GM13976 (cell line): Measurements from ENCODE around the gene M6PR.

ENCODE experiments used
- DNase-seq: peaks from one replicate; pipeline ENCODE4 v3.0.0; 2012; ENCODE audit warnings: low spot score
- in situ Hi-C: fragments of 300-500 bp; cut with MboI; formaldehyde crosslinking; loops from one replicate; pipeline ENCODE4 v1.12.0; 2022; ENCODE audit warnings: low sequenced_read_pairs, mixed read lengths, inconsistent platforms; ENCODE audit not compliant: unreplicated experiment
- TF ChIP-seq, protein P1 (sequence below): IDR thresholded peaks from 2 replicates; pipeline ENCODE4 v1.5.1; 2012; ENCODE audit warnings: borderline replicate concordance, mild to moderate bottlenecking; ENCODE audit not compliant: insufficient read depth; ENCODE audit errors: extremely low read depth, missing control alignments, control extremely low read depth

M6PR gene

DNA sequence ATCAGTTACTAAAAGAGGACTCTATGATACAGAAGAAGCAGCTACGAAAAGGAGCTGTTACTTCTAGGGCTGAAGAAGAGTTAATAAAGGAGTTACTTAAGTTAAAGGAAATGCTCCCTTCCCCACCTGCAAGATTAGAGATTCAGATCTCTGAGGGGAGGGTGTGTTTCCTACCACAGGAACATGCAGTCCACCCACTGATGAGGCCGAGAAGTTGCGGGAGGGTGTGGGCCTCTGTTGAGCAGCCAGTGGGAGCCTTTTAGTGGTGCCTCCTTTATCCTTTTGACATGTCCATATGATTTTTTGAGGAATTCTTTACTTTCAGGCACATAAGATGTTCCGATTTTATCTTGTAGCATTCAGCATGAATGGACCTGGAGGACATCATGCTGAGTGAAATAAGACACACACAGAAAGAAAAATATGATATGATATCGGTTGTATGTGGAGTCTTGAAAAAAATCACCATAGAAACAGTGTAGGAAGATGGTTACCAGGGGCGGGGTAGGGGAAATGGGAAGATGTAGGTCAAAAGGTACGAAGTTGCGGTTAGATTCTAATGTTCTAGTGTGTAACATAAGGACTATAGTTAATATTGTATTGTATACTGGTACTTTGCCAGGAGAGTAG, 4.4 kb upstream of the M6PR start:
- TF ChIP-seq, protein P1, sequence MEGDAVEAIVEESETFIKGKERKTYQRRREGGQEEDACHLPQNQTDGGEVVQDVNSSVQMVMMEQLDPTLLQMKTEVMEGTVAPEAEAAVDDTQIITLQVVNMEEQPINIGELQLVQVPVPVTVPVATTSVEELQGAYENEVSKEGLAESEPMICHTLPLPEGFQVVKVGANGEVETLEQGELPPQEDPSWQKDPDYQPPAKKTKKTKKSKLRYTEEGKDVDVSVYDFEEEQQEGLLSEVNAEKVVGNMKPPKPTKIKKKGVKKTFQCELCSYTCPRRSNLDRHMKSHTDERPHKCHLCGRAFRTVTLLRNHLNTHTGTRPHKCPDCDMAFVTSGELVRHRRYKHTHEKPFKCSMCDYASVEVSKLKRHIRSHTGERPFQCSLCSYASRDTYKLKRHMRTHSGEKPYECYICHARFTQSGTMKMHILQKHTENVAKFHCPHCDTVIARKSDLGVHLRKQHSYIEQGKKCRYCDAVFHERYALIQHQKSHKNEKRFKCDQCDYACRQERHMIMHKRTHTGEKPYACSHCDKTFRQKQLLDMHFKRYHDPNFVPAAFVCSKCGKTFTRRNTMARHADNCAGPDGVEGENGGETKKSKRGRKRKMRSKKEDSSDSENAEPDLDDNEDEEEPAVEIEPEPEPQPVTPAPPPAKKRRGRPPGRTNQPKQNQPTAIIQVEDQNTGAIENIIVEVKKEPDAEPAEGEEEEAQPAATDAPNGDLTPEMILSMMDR, result no peak
- no peak for DNase-seq
- in situ Hi-C loops, result loop anchor here (5.0 kb wide), 1 partner anchor 88 kb away; no protein-coding TSS in a partner anchor

GRCh38 chr12:8951744-8952143, 2.3 kb upstream of the M6PR start:
- in situ Hi-C loops, result loop anchor here (5.0 kb wide), 1 partner anchor 91 kb away; no protein-coding TSS in a partner anchor
- DNase-seq, result no peak

GRCh38 chr12:8950702-8951478, 1.4 kb upstream of the M6PR start:
- TF ChIP-seq, protein P1, result no peak
- no peak for DNase-seq
- in situ Hi-C loops, result loop anchor here (5.0 kb wide), 1 partner anchor 91 kb away; no protein-coding TSS in a partner anchor

More at GRCh38 chr12:8951744-8952143, 2.3 kb upstream of the M6PR start:
- TF ChIP-seq, protein P1, result no peak

DNA sequence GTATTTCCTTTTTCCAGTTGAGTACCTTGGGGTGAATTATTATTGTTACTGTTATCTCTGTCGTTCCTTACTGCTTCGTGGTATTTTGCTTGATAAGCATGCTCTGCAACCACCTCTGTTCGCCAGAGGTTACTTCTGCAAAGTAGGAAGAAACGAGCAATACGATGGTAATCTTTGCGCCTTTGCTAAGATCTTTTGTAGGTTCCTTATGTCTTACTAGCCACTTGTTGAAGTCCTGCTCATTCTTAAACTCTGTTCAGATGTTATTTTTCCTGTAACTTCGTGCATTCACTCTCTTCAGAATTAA, 729 bp upstream of the M6PR start:
- no peak for DNase-seq
- in situ Hi-C loops, result loop anchor here (5.0 kb wide), 1 partner anchor 92 kb away; no protein-coding TSS in a partner anchor
- TF ChIP-seq, protein P1, result no peak

- in situ Hi-C loops, result no loop called here
- no peak for DNase-seq
- TF ChIP-seq, protein P1, result no peak
Measured at GRCh38 chr12:8948701-8949341, 624 bp downstream of the M6PR start.

DNA sequence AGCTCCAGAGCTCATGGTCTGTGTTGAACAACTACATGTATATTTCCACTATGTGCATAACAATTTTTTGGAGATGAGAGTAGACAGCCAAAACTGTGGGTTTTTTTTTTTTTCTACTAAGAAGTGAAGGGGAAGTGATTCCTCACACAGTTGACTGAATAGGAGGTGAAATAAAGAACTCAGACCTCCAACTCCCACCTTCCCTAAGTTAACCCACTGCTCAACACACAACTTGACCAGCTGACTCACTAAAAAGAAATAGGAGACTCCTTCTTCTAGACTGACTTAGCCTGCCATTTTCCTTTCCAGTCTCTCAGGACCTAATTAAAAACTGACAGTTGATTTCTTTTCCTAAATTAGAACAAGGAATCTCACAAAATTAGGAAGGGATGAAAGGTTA, 1.7 kb downstream of the M6PR start:
- in situ Hi-C loops, result no loop called here
- no peak for DNase-seq
- TF ChIP-seq, protein P1, result no peak
